T-helper 1 cell treated with Interleukin-12 subunit alpha and Interleukin-12 subunit beta and Interleukin-4 antibody, amounts not matched to agents 30 ng/mL and 1 ng/mL, for 36 hours (primary cell): ENCODE data around the gene AREG. TPM values are rescaled to one million over a fixed set of nuclear protein-coding genes. Genes with fewer than 3 reads are reported as not detected.

Experiments
- intact Hi-C: fragments of 100-400 bp; cut with micrococcal nuclease; formaldehyde crosslinking; loops from one replicate; pipeline ENCODE4 v1.15.1; 2024
- total RNA-seq: library from RNA; stranded (reverse); gene quantifications from 2 replicates; pipeline ENCODE4 v1.2.3, GENCODE V29; 2022

Gene AREG
- total RNA-seq, 1 donor from 2014 or later = 0.22 TPM

DNA sequence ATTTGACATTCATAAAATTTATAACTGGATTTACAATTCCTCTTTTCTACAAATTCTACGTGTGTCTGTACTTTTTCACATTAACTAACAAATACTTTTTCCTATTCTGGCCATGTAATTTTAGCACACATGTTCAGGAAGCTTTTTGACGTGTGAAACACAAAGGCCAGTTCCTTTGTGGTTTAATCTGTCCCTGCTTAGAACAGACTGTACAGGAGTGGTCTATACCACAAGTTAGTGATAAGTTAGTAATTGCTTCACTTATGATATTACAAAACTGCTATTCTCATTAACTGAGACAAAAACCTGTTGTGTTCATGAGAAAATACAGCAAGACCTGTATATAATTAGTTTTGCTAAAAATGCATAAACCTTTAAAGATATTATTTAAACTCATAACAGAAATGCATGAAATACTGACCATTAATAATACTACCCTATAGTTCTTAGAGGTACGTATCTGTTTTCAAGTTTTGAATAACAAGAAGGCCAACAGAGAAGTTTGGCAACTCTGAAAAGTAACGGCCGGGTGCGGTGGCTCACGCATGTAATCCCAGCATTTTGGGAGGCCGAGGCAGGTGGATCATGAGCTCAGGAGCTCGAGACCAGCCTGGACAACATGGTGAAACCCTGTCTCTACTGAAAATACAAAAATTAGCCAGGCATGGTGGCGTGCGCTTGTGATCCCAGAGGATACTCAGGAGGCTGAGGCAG, 13.7 kb upstream of the AREG start:
- intact Hi-C loops = no loop called here

DNA sequence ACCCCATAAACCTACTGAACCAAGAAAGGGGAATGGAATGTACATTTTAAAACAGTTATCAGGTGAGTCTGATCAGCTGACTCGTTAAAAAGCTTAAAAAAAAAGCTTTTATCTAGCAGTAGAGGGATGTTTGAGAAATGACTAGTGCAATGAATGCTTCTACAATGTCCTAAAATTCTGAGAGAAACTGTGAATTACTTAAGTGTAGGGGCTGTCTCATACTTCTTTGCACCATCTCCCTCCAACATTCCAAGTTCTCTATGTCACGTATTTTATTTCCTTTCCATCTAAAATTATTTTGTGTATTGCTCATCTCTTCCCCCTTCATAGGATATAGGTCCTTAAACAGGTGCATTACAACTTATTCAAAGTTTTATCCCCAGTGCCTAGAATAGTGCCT, 11.9 kb upstream of the AREG start:
- intact Hi-C loops = no loop called here

DNA sequence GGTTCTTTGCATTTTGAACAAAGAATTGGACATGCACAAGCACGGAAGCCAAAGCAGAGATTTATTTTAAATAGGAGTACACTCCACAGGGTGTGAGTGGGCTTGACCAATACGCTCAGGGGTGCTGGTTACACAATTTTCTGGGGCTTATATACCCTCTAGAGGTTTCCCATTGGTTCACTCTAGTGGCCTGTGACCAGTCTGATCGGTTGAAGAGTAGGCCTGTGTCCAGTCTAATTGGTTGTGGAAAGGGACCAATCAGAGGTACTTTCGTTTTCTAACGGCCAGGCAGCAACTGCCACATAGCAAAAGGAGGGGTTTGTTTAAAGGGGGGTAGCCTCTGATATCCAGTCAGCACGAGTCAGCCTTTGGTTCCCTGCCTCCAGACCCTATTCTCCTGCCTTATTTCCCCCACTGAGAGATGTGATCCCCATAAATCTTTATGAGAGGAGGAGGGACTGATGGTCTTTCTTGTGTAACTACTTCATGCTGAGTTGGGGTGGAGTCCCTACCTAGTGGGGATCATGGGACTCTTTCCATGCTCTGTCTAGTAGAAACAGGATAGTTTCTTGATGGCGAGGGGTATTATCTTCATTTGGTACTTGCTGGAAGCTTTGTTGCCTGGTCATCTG, 11.3 kb upstream of the AREG start:
- intact Hi-C loops = no loop called here

DNA sequence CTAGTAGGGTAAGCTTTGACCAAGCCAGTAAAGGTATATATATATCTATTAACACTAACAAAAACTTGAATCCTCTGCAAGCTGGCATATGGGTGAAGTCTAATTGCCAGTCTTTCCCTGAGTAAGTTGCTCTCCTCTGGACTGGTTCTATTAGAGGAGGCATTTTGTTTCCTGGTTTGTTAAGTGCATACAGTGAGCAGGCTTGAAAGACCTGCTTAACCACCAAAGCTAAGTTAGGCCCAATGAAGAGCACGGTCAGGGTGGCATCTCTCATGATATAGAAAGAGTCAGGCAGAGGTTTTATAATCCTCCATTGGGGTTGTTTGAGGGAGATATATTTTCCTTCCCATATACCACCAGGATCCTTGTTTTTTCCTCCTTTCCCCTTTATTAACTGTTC, 9.6 kb upstream of the AREG start:
- intact Hi-C loops = no loop called here

DNA sequence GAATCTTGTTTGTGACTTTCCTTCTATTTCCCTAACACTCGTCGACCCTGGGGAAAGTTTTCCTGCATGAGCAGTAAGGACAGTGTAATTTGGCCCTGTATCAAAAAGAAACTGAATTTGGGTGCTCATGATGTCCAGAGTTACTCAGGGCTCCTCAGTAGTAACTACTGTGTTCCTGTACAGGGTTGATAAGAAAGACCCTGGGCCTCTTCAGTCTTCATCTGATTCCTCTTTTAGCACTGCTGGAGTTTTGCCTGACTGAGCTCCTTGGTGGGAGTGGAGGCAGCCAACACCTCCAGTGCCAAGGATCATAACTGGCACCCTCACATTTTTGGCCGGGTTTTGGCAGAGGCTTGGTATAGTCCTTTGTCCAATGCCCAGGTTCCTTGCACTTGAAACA, 7.1 kb upstream of the AREG start:
- intact Hi-C loops = no loop called here

DNA sequence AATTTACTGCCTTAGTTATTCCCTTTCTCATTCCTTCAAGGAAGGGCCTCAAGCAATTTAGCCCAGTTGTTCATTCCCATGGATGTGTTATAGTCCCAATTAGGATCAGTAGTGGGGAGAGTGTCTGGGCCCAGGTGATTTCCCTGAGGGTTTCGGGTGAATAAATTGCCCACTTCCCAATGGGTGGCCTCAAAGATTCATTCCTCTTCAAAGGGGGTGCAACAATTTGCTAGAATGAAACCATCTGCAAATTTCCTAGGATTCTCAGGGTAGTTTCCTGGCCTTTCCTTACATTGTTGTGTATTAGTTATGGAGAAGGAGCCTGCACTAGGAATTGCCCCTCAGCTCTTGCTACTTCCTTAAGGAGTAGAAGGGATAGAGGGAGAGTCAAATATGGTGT, 6.3 kb upstream of the AREG start:
- intact Hi-C loops = no loop called here

DNA sequence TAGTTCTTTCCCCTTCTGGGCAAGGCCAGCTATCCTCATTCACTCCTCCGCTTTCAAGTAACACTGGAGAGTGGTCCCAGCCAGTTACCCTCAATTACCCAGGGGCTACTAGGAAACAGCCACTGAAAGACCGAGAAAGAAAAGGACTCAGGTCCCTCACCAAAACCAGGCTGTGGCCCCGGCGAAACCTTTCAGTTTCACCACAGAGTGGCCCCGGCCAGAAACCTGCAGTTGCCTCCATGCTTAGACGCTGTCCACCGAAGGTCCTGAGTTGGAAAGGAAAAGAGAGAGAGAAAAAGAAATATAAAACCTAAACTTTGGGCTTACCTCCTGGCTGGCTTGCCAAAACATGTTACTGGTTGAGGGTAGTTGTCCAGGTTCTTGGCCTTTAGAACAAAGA, 5.0 kb upstream of the AREG start:
- intact Hi-C loops = no loop called here

DNA sequence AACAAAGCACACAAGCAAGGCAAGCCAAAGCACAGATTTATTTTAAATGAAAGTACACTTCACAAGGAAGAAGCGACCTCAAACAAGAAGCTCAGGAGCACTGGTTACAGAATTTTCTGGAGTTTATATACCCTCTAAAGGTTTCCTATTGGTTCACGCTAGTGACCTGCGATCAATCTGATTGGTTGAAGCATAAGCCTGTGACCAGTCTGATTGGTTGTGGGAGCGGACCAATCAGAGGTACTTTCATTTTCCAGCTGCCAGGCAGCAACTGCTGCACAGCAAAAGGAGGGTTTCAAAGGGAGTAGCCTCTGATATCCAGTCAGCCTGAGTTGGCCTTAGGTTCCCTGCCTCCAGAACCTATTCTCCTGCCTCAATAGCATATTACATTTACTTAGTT, 4.6 kb upstream of the AREG start:
- intact Hi-C loops = no loop called here

DNA sequence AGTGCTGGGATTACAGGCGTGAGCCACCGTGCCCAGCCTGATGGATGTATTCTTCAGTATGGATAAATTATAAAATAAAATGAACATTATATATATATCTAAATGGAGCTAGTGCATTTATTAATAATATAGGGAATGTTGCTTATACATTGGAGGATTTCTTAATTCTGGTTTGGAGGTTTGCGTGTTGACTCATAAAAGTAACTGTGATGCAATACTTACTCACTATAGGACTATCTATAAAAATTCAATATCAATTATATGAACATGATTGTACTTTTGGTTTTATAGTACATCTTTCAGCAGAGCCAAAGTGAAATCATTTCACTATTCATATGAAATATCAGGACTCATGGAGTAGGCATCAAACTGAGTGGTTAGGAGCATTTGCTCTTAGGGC, 3.2 kb upstream of the AREG start:
- intact Hi-C loops = no loop called here

DNA sequence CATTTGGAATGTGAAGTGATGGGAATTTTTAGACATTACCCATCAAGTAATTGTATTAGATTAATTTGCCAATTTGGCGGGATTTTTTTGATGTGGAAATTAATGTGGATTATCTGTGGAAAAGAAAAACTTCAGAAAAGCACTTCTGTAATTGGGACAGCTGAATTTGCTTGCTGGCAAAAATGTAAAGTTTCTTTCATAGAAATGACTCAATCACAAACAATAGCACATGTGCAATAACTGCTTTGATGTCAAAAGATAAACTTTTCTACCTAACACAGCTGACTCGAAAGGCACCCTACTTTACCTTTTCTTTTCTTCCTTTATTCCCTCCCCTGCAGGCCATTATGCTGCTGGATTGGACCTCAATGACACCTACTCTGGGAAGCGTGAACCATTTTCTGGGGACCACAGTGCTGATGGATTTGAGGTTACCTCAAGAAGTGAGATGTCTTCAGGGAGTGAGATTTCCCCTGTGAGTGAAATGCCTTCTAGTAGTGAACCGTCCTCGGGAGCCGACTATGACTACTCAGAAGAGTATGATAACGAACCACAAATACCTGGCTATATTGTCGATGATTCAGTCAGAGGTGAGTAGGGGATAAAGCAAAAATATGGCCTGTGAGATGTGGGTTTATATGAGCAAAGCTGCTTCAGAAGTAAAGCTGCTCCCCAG, 1.4 kb downstream of the AREG start:
- intact Hi-C loops = loop anchor here (5.0 kb wide), 1 partner anchor 1379 kb away; the partner anchor contains the start of gene COX18

DNA sequence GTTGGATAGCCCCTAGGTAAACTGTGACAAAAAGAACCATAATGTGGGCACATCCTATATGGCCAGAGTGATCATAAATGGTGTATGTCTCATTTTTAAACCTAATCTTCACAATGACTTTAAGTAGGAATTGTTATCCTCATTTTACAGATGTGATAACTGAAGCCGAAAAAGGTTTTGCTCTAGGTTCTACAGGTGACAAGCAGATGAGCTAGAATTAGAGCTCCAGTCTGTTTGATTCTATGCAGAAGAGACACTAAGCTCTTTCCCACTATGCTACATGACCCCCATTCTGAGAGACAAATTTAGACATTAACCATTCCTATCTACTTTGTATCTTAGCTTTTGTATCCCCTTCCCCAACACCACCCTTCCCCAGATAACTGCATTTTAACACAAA, 2.0 kb downstream of the AREG start:
- intact Hi-C loops = loop anchor here (5.0 kb wide), 1 partner anchor 1380 kb away; the partner anchor contains the start of gene COX18

DNA sequence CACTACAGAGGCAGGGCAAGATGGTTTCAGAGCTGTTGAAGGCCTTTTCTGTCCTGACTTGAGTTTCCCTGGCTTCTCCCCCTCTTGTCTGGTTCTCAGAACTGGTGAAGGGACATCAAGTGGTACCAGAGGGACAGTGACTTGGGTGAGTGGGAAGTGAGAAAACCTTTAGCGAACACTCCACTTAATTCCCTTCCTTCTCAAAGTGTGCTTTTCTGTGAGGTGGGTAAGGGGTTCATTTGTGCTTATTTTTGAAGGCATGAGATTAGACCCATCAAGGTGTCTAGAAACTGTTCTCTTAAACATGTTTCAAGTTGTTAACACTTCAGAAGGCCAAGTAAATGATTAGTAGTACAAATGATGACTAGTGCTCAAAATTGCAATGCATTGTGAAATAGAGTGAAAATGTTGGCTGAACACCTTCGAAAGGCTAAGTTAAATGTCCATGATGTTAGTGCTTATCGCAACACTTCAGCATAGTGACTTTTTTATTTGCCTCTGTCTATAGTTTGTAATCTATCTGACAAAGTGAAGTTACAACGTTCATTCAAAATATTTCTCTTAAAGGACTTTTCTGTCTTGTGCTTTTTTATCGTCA, 2.8 kb downstream of the AREG start:
- intact Hi-C loops = loop anchor here (5.0 kb wide), 1 partner anchor 1380 kb away; the partner anchor contains the start of gene COX18

DNA sequence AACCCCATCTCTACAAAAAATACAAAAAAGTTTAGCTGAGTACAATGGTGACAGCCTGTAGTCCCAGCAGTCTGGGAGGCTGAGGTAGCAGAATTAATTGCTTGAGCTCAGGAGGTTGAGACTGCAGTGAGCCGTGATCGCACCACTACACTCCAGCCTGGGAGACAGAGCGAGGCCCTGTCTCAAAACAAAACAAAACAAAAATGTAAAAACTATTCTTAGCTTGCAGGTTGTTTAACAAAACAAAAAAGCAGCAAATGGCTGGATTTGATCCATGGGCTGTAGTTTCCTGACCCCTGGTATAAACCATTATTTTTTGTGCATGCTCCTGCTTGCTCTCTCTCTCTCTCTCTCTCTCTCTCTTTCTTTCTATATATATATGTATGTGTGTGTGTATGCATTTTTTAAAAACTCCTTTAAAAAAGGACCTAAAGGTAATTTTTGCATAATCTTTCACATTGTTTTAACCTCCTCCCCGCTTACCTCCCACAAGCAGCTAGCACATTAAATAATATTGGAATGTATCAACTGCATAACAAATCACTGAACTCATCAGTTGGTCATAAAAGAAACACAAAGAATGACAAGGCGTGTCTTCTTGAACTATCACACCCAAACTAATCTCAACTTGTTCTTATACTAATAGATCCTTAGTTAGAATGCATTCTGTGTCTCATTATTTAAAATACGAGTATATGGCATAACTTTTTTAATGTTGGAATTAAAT, 4.8 kb downstream of the AREG start:
- intact Hi-C loops = loop anchor here (5.0 kb wide), 1 partner anchor 1382 kb away; the partner anchor contains the start of gene COX18

DNA sequence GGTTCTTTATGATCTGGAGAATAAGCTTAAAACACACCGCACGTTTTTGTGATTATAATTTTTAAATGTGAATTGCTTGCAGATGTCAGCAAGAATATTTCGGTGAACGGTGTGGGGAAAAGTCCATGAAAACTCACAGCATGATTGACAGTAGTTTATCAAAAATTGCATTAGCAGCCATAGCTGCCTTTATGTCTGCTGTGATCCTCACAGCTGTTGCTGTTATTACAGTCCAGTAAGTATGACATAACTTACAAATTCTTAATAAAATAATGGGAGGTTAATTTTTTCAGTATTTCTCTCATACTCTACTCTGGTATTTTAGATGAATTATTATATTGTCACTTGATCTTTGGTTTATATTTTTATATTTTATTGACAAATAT, 5.4 kb downstream of the AREG start:
- intact Hi-C loops = no loop called here

DNA sequence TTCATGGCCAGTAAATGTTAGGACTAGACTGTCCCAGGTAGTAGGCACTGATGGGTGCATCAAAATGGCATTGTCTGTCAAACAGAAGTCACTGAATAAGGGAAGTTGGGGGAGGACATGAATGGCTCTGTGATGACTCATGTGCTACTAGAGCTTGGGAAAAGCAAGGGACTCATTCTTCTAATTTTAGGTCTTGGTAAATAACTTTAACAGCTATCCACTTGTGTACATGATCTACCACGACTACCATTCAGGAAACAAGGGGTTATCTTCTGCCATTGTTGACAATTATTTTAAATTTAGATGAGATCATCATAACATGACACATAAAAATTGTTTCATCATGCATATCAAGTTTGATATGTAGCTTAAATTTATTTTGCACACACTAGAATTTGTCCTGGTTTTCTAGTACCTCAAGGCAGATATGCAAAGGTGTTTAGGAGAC, 6.3 kb downstream of the AREG start:
- intact Hi-C loops = no loop called here

DNA sequence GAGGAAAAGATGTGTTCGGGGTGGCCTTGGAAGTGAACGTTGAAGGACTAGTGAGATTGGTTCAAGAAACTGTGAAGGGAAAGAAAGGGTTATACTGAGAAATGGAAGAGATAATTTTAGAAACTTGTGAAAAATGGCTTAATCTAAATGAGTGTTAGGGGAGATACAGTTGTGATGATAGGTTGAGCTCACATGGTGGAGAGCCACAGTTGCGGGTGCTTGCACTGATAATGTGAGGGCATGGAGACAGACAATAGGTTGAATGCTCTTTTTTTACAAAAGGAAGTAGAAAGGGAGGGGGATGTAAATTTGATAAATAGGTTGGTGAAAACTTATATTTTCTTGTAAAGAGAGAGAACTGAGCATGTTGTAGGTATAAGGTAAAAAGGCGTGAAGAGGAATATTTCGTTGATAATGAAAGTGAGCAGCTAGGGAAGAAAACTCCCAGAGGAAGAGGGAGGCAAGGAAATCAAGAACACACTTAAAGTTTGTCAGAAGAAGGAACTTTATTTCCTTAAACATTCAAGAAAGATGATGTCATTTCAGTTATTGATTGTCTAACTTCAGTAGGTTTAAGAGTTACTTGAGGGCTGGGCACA, 8.2 kb downstream of the AREG start:
- intact Hi-C loops = no loop called here

DNA sequence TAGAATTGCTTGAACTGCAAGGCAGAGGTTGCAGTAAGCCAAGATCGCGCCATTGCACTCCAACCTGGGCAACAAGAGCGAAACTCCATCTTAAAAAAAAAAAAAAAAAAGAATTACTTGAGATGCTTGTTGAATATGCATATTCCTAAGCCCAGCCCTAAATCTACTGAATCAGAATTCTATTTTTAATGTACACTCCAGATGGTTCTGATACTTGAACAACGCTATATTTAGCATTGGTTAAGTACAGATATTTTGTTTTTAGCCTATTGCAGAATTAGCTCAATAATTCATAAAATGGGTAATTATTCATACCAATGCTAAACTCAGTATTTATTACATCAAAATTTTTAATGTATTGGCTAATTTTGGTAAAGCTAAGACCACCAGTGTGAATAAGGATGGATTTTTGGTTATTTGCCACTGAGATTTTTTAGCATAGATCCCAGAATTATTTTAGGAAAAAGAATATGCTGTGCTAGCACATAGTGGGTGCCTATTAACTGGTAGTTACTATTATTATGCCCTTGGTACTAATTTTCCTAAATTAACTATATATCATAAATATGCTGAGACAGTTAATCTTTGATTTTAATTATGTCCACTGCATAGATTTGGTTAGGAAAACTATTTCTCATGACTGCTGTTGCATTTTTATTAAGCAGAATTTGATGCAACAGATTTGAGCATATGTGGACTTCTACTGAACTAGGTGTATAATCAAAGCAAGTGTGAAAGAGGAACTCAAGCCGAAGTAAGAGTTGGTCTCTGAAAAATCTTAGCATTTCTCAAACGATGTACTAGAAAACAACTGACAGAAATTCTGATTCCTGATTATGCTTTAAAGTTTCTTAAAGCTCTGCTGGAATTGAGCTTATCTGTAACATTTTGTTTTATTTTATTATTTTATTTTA, 9.2 kb downstream of the AREG start:
- intact Hi-C loops = no loop called here

DNA sequence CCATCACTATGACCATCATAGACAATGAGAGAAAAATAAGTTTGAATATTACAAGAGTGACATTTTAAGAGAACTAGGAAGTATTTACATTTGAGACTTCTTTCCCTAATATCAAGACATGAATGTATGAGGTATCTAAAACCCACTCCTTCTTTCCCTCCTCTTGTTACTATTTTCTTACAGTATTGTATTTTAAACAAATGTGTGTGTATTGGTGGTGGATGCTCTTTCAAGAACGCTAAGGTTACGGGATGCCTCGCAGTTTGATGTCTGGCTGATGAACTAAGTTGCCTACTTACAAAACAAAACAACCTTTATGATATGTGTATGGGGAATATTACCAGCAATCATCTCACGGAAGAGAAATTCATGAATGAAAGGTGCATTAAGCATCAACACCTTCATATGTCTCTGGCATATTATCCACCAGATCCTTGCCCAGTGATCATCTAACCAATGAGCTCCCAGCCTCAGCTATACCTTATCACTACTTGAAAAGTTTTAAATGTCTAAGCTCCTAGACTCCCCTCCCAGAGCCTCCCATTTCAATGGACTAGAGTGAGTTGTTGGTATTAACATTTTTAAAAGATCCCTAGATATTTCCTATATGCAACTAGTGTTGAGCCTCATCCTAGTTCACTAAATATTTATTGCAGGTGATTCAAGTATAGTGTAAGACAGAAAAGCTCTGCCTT, 10.6 kb downstream of the AREG start:
- intact Hi-C loops = no loop called here

DNA sequence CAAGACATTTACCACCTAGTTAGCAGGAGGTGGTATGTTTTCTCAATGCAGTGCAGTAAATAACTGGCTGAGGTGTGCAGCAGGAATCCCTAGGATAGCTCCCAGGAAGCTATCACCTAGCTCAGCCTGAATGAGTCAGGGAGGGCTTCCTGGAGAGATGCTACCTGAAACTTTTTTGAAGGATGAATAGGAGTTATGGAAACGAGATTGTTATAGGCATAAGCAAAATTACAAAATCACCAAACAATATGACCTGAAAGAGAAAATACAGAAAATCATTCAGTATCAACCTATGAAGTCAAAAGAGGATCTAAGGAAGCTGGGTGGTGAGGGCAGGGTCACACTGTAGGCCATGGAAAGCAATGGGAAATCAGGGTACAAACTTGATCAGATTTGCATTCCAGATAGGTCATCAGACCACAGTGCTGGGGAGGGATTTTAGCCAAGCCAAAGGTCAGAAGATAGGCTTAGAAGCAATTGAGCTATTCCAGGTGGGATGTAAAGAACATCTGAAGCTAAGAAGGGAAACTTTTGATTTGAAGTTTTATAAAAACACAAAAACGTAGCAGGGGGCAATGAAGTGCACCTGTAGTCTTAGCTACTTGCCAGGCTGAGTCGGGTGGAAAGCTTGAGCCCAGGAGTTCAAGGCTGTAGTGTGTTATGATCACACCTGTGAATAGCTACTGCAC, 11.3 kb downstream of the AREG start:
- intact Hi-C loops = no loop called here
